Muscle of leg (tissue), 11 donors: Measurements from ENCODE around the gene ITPRID2. TPM values are rescaled to one million over a fixed set of nuclear protein-coding genes. Genes with fewer than 3 reads are reported as not detected.

Source experiments
- DNase-seq: peaks from one replicate; pipeline ENCODE4 v3.0.0; 2013
- H3K27ac ChIP-seq: one replicate; pipeline ENCODE4 v1.5.1; 2013; ENCODE audit warnings: mild to moderate bottlenecking, low read length, control low read depth
- H3K27me3 ChIP-seq: one replicate; pipeline ENCODE4 v1.6.1; 2013; ENCODE audit warnings: low read length; ENCODE audit not compliant: control insufficient read depth, insufficient read depth
- H3K36me3 ChIP-seq: one replicate; pipeline ENCODE4 v1.6.1; 2013; ENCODE audit warnings: low read length; ENCODE audit not compliant: control insufficient read depth, insufficient read depth
- H3K4me1 ChIP-seq: one replicate; pipeline ENCODE4 v1.6.1; 2013; ENCODE audit warnings: low read length; ENCODE audit not compliant: control insufficient read depth, insufficient read depth
- H3K4me3 ChIP-seq: one replicate; pipeline ENCODE4 v1.5.1; 2013; ENCODE audit warnings: low read length, control low read depth
- H3K9me3 ChIP-seq: replicated peaks from 2 replicates; pipeline ENCODE4 v1.6.1; 2013; ENCODE audit warnings: low read depth, low read length; ENCODE audit not compliant: control insufficient read depth
- WGBS: methylation state at CpG from one replicate; pipeline ENCODE4 v1.1.5; 2013; ENCODE audit warnings: missing lambda C conversion rate; ENCODE audit not compliant: insufficient coverage; 5-methylcytosine and 5-hydroxymethylcytosine counted together
- polyA plus RNA-seq, 8 donors: library from polyadenylated mRNA; unstranded; fragments of 120-200 nt; gene quantifications; one replicate each; pipeline versions ENCODE4 v1.2.1 to v1.2.3, GENCODE V29; 2013; ENCODE audit warnings: inconsistent platforms in 1 of 8, low replicate concordance in 1 of 8; ENCODE audit not compliant: insufficient read length in 8 of 8, insufficient read depth in 1 of 8
- total RNA-seq: library from RNA; stranded (reverse); fragments of 120-200 nt; gene quantifications from one replicate; pipeline ENCODE4 v1.2.4, GENCODE V29; 2013

ITPRID2 gene
- total and polyA plus RNA-seq, 9 donors: 44.2 to 68.8 (median 49.7) TPM

GRCh38 chr2:181978351-181979150 lies 87.0 kb downstream of the ITPRID2 start:
- DNase-seq: no peak
- Histone ChIP-seq H3K27me3 (no peaks in the 10 kb centered on the region), H3K4me3 (no peak overlapping the region), H3K36me3 (no peaks in the 10 kb centered on the region), H3K4me1 (no peaks in the 10 kb centered on the region), H3K27ac (no peak overlapping the region), H3K9me3 (no peaks in the 10 kb centered on the region)
- 38% methylated on average over 1 of the region's 2 CpGs for WGBS

Other genes starting within 250 kb of the ITPRID2 start
- not detected for gene CERKL, start 234.6 kb upstream of the ITPRID2 start, total RNA-seq
- 1 to 10 TPM; 5.9 to 9.8 (median 7.8) TPM for gene CERKL, start 234.6 kb upstream of the ITPRID2 start, polyA plus RNA-seq
- not detected for gene NEUROD1, start 211.2 kb upstream of the ITPRID2 start, total RNA-seq
- 1 to 10 TPM in 1 of 8 donors, under 1 TPM in 1, not detected in 6; 0.19 to 1.3 TPM for gene NEUROD1, start 211.2 kb upstream of the ITPRID2 start, polyA plus RNA-seq
- 0.40 TPM for gene PPP1R1C, start 94.1 kb downstream of the ITPRID2 start, total RNA-seq
- 1 to 10 TPM in 4 of 8 donors, under 1 TPM in 4; 0.64 to 2.7 (median 0.94) TPM for gene PPP1R1C, start 94.1 kb downstream of the ITPRID2 start, polyA plus RNA-seq